Erythroblast (primary cell): ENCODE data around the gene ZNF516.

Source experiments
- GATA1 ChIP-seq: IDR thresholded peaks from 2 replicates; pipeline ENCODE4 v1.6.1; 2011; ENCODE audit warnings: low read depth, mild to moderate bottlenecking, control low read depth, low read length, moderate library complexity
- POLR2A ChIP-seq: IDR thresholded peaks from 2 replicates; pipeline ENCODE4 v1.6.1; 2011; ENCODE audit warnings: mild to moderate bottlenecking, low read length

DNA sequence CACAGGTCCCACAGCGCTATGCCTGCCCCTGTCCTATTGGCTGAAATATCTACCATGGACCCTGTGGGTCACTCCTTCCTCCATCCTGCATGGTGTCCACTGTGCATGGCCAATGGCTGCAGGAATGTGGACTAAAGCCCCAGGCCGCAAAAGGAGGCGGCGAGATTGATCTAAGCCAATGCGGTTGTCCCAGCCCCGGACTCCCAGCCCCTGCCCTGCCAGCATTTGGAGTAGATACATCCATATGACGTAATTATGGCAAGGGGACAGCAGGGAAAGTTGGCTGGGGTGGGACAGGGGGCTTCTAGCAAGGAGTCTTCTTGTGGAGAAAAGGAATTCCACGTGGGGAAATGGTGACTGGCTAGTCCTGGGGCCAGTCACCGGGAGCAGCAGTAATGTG is 11.4 kb upstream of the ZNF516 start:
- TF ChIP-seq POLR2A (no peak), GATA1 (no peak)
